Esophagus (tissue), 2 donors: ENCODE results near the gene ING5. TPM values are rescaled to one million over a fixed set of nuclear protein-coding genes. Genes with fewer than 3 reads are reported as not detected.
"Not testable (repeated sequence)": the region's sequence is repeated elsewhere in the genome, so short reads cannot be mapped to it uniquely, and the experiment has no call there.

Experiments
- H3K27ac ChIP-seq, 2 donors: one replicate each; pipeline ENCODE4 v1.5.1; 2013; ENCODE audit warnings: low read depth in 2 of 2, mild to moderate bottlenecking in 2 of 2, inconsistent platforms in 1 of 2, low read length in 1 of 2, moderate library complexity in 1 of 2
- H3K27me3 ChIP-seq, 2 donors: one replicate each; pipeline ENCODE4 v1.6.1; 2013; ENCODE audit warnings: low read length in 2 of 2, control low read depth in 1 of 2, mild to moderate bottlenecking in 1 of 2; ENCODE audit not compliant: insufficient read depth in 2 of 2, control insufficient read depth in 1 of 2
- H3K36me3 ChIP-seq, 2 donors: one replicate each; pipeline ENCODE4 v1.6.1; 2013; ENCODE audit warnings: low read length in 1 of 2; ENCODE audit not compliant: control insufficient read depth in 2 of 2, insufficient read depth in 2 of 2
- H3K4me1 ChIP-seq, 2 donors: one replicate each; pipeline ENCODE4 v1.6.1; 2013; ENCODE audit warnings: low read length in 1 of 2; ENCODE audit not compliant: control insufficient read depth in 2 of 2, insufficient read depth in 2 of 2
- H3K4me3 ChIP-seq, 2 donors: one replicate each; pipeline ENCODE4 v1.5.1; 2013; ENCODE audit warnings: low read length in 2 of 2, mild to moderate bottlenecking in 2 of 2, low read depth in 1 of 2, moderate library complexity in 1 of 2
- H3K9me3 ChIP-seq, 2 donors: one replicate each; pipeline ENCODE4 v1.6.1; 2013; ENCODE audit warnings: mild to moderate bottlenecking in 2 of 2, low read depth in 1 of 2, low read length in 1 of 2, moderate library complexity in 1 of 2; ENCODE audit not compliant: control insufficient read depth in 2 of 2, insufficient read depth in 1 of 2
- WGBS, 2 donors: extraction: QIAGEN DNeasy Blood & Tissue Kit; methylation state at CpG; one replicate each; pipeline ENCODE4 v1.1.7; 2013; 5-methylcytosine and 5-hydroxymethylcytosine counted together
- polyA plus RNA-seq, 2 donors: library from polyadenylated mRNA; stranded (reverse); fragments of 200-250 nt; gene quantifications; one replicate each; pipeline ENCODE4 v1.2.3, GENCODE V29; 2013
- donor health status: healthy with polysubstance abuse.
- donor health status: Bipolar disorder and iron deficiency.

Gene ING5
- polyA plus RNA-seq, 2 donors = 15.6 to 36.2 TPM

DNA sequence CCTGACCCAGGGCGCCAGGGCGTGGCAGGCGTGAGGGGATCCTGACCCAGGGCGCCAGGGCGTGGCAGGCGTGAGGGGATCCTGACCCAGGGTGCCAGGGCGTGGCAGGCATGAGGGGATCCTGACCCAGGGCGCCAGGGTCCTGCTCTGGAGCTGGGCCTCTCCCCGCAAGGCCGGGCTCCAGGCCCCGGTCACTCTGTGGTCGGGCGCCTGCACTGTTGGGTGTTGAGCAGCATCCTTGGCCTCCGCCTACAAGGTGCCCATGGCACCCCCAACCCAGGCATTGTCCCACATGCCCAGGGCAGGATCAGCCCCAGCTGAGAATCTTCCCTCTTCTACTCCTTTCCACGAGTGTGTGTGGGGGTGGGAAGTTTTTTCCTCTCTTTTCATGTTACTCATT lies 41.2 kb downstream of the ING5 start:
- H3K4me1 ChIP-seq, H3K4me3 ChIP-seq, H3K27ac ChIP-seq, H3K27me3 ChIP-seq, H3K9me3 ChIP-seq: not testable (repeated sequence)
- H3K36me3 ChIP-seq = peaks cover 11 to 30% of the 10 kb centered on the region in 2 donors
- 91% methylated on average over 8 to 15 of the region's 15 CpGs for WGBS, 2 donors

DNA sequence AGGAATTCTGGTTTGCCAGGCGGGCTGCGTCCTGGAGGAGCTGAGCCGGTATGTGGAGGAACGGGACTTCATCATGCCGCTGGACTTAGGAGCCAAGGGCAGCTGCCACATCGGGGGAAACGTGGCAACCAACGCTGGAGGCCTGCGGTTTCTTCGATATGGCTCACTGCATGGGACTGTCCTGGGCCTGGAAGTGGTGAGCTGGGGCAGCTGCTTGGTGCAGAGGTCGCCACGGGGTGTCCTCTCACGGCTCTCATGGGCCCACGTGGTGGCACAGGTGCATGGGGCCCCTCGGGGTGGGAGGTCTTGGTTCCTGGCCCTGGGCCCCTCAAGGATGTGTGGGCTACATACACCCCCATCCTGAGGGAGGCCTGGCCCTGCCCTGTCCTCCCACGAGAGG lies 41.8 kb downstream of the ING5 start:
- Histone ChIP-seq H3K27ac (no peak overlapping the region), H3K4me3 (no peak overlapping the region), H3K4me1 (peaks cover 0 to 2% of the 10 kb centered on the region in 2 donors), H3K9me3 (peaks cover 0 to 2% of the 10 kb centered on the region in 2 donors), H3K36me3 (peaks cover 11 to 30% of the 10 kb centered on the region in 2 donors), H3K27me3 (no peaks in the 10 kb centered on the region)
- 91% methylated on average over 16 of the region's 16 CpGs for WGBS, 2 donors

DNA sequence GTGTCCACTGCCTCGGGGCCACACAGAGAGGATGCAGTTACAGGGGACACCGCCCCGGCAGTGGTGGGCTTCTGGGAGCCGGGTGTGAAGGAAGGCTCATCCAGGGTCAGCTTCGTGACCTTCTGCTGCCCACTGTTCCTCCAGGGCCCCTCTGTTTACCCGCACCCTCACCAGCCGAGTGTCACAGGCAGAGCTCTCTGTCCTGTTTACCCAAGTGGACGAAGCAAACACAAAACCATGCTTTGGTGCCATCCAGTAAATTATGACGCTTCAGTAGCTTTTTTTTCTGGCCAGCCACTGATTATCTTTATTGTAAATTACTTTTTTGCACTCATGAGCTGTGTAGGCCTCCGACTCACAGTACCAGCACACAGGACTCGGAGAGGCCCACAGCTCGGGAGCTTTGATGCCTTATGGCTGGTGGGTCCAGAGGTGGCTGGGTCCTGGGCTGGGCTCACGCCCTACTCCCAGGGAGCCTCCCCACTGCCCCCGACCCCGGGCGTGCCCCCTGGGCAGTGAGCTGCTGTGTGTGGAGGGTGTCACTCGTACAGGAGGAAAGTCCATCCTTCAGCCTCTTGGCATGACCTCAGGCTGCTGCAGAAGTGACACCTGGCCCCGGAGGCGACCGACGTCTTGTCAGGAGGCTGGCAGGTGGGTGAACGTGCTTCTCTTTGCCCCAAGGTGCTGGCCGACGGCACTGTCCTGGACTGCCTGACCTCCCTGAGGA lies 42.4 kb downstream of the ING5 start:
- H3K36me3 ChIP-seq = peaks cover 11 to 34% of the 10 kb centered on the region in 2 donors

DNA sequence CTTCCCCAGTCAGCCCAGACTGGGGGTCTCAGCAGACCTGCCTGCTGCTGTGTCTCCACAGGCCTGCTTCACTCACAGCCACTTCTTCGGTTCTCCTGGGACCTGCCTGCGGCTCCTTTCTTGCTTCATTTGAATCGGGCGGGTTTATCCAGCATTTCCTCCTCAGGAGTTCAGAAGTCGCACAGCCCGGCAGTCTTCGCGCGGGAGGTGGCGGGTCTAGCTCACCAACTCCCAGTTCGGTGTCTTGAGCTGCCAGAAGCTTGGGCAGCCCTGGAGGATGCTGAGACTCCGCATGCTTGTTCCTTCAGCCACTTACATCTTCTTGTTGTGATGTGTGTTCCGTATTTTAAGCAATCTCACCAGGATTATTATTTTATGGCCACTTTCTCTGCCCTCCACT lies 43.4 kb downstream of the ING5 start:
- H3K36me3 ChIP-seq = peaks cover 11 to 39% of the 10 kb centered on the region in 2 donors

More for the DNA sequence above, 42.4 kb downstream of the ING5 start:
- Histone ChIP-seq H3K4me3 (no peak overlapping the region), H3K4me1 (peaks cover 0 to 2% of the 10 kb centered on the region in 2 donors), H3K9me3 (peaks cover 0 to 2% of the 10 kb centered on the region in 2 donors), H3K27ac (no peak overlapping the region), H3K27me3 (no peaks in the 10 kb centered on the region)
- 92 to 93% methylated on average over 24 of the region's 24 CpGs for WGBS, 2 donors

DNA sequence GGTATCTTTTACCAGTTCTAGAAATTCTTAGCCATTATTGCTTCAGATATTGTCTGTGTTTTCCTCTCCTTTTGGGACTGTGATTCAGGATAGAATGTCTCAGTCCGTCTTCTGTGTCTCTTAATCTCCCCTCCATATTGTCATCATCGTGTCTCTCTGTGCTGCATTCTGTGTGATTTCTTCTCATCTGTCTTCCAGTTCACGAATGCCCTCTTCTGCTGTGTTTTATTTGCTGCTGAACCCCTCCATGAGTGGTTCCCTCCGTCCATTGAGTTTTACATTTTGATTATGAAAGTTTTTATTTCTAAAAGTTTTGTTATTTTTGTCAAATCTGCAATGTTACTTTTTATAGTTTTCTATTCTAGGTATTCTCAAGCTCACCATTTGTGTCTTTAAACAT lies 44.2 kb downstream of the ING5 start:
- WGBS, 2 donors = 95 to 96% methylated on average over 4 of the region's 4 CpGs
- Histone ChIP-seq H3K27me3 (no peaks in the 10 kb centered on the region), H3K27ac (no peak overlapping the region), H3K9me3 (peaks cover 0 to 2% of the 10 kb centered on the region in 2 donors), H3K36me3 (peaks cover 11 to 41% of the 10 kb centered on the region in 2 donors), H3K4me1 (no peaks in the 10 kb centered on the region), H3K4me3 (no peak overlapping the region)

More for the DNA sequence above, 43.4 kb downstream of the ING5 start:
- H3K4me1 ChIP-seq = no peaks in the 10 kb centered on the region
- H3K4me3 ChIP-seq = no peak overlapping the region
- WGBS, 2 donors = 96 to 97% methylated on average over 13 of the region's 13 CpGs
- peaks cover 0 to 2% of the 10 kb centered on the region in 2 donors for H3K9me3 ChIP-seq
- H3K27me3 ChIP-seq = no peaks in the 10 kb centered on the region
- H3K27ac ChIP-seq = no peak overlapping the region

DNA sequence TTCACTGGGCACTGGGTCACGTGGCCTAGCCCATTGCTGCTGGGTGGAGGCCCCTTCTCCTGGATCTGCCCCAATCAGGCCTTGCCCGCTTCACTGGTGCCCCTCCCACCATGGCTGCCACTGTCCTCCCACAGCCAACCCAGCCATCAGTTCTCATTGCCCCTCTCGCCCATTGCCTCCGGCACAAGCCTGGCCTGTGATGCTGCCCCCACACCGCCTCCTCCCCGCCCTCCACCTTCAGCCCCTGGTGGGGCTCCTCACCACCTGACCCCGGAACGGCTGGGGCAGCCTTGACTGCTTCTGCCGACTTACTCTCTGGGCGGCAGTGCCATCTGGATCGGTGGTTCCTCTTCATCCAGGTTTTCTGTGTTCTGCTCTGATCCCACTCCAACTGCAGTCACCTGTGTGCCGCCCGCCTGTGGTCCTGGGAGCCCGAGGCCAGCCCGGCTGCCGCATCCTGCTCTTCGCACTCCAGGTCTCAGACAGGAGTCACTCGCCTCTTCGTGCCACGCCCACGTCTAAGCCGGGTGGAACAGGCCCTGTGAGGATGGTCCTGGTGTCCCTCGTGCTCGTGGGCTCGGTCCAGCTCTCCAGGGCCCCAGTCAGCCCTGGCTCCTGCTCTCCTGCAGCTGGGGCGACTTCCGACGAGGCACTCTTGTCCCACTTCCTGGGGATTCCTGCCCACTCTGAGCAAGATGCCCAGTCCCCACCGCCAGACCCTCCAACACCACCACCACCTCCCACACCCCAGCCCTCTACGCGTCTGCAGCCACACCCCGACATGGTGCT lies 46.8 kb downstream of the ING5 start:
- no peak overlapping the region for H3K27ac ChIP-seq
- 90 to 91% methylated on average over 32 of the region's 32 CpGs for WGBS, 2 donors
- H3K9me3 ChIP-seq = peaks cover 0 to 2% of the 10 kb centered on the region in 2 donors
- H3K27me3 ChIP-seq = no peaks in the 10 kb centered on the region
- H3K4me1 ChIP-seq = no peaks in the 10 kb centered on the region
- H3K36me3 ChIP-seq = peaks cover 11 to 38% of the 10 kb centered on the region in 2 donors
- no peak overlapping the region for H3K4me3 ChIP-seq

DNA sequence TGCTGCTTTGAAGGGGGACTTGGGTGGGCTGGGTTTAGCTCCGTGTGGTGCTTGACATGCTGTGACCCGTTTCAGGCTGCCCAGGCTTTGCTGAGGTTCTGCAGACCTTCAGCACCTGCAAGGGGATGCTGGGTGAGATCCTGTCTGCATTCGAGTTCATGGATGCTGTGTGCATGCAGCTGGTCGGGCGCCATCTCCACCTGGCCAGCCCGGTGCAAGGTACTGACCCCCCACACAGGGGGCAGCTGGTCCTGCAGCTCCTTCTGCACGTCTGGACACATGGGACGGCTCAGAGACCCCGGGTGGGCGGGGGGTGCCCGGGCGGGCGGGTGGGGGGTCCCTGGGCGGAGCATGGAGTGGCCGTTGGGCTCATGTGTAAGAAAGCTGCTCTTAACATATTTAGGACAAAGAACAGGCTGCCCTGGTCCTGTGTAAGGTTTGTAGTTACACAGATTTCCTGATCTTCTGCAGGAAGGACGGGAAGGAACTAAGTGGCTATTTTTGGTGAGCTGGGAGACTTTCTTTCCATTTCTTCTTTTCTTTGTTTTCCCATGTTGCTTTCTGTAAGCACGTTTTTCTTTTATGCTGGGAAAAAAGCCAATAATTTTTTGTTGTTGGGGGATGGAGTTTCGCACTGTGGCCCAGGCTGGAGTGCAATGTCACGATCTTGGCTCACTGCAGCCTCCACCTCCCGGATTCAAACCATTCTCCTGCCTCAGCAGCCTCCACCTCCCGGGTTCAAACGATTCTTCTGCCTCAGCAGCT lies 48.4 kb downstream of the ING5 start:
- H3K27me3 ChIP-seq = no peaks in the 10 kb centered on the region
- H3K4me3 ChIP-seq = no peak overlapping the region
- H3K36me3 ChIP-seq = peaks cover 8 to 28% of the 10 kb centered on the region in 2 donors
- no peaks in the 10 kb centered on the region for H3K4me1 ChIP-seq
- WGBS, 2 donors = 68 to 70% methylated on average over 20 to 22 of the region's 22 CpGs
- no peak overlapping the region for H3K27ac ChIP-seq
- peaks cover 0 to 1% of the 10 kb centered on the region in 2 donors for H3K9me3 ChIP-seq

DNA sequence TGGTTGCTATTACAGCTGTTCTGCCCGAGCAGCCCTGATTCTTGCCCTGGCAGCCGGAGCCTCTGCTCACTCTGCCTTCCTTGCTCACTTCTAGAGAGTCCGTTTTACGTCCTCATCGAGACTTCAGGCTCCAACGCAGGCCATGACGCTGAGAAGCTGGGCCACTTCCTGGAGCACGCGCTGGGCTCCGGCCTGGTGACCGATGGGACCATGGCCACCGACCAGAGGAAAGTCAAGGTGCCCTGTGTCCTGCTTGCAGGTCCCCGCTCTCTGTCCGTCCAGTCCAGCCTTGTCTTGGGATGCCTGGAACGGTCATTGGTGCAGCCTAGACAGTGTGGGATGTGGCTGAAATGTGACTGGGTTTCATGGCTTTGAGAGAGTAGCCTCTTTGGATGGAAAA lies 49.3 kb downstream of the ING5 start:
- H3K4me1 ChIP-seq = no peaks in the 10 kb centered on the region
- no peak overlapping the region for H3K4me3 ChIP-seq
- H3K36me3 ChIP-seq = peaks cover 3 to 35% of the 10 kb centered on the region in 2 donors
- no peaks in the 10 kb centered on the region for H3K9me3 ChIP-seq
- H3K27me3 ChIP-seq = no peaks in the 10 kb centered on the region
- WGBS, 2 donors = 89 to 91% methylated on average over 15 of the region's 15 CpGs
- no peak overlapping the region for H3K27ac ChIP-seq

DNA sequence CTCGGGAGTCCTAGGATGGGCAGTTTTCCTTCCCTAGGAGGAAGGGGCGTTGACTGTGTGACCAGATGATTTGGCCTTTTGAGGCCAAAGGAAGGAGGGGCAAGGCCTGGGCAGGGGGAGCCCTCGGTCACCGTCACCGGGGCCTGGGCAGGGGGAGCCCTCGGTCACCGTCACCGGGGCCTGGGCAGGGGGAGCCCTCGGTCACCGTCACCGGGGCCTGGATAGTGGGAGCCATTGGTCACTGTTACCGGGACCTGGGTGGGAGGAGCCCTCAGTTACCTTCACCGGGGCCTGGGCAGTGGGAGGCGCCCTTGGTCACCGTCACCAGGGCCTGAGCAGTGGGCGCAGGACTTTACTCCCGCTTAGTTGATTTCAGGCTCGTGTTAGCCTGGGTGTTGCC lies 49.9 kb downstream of the ING5 start:
- H3K27ac ChIP-seq = no peak overlapping the region
- no peaks in the 10 kb centered on the region for H3K27me3 ChIP-seq
- H3K36me3 ChIP-seq = peaks cover 3 to 36% of the 10 kb centered on the region in 2 donors
- H3K4me3 ChIP-seq = no peak overlapping the region
- no peaks in the 10 kb centered on the region for H3K9me3 ChIP-seq
- 94 to 96% methylated on average over 18 of the region's 18 CpGs for WGBS, 2 donors
- H3K4me1 ChIP-seq = no peaks in the 10 kb centered on the region
